Erythroblast (primary cell): Measurements from ENCODE around the gene EDEM1.

ENCODE experiments used
- GATA1 ChIP-seq: IDR thresholded peaks from 2 replicates; pipeline ENCODE4 v1.6.1; 2011; ENCODE audit warnings: low read depth, mild to moderate bottlenecking, control low read depth, low read length, moderate library complexity
- POLR2A ChIP-seq: IDR thresholded peaks from 2 replicates; pipeline ENCODE4 v1.6.1; 2011; ENCODE audit warnings: mild to moderate bottlenecking, low read length

DNA sequence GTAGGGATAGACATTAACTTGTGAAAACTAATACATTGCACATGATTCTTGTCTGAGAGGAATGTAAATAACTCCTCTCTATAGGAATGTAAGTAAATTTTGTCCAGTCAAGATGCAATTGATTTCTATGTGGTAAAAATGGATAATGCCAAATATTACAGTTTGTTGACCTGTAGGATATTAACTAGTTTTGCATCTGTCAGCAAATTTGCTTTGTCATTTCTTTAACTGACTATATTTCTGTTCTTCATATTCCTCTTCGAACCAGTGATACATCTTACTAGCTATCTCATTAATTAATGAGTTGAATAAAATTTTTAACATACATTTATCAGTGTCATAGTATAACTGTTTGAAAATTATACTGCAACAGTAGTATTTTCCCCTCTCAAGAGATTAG, 80.4 kb downstream of the EDEM1 start:
- TF ChIP-seq POLR2A (no peak), GATA1 (no peak)
